Liver (tissue), 9 donors: ENCODE results near the gene TRMO. TPM values are rescaled to one million over a fixed set of nuclear protein-coding genes. Genes with fewer than 3 reads are reported as not detected.

Experiments used
- DNase-seq: peaks from one replicate; pipeline ENCODE4 v3.0.0-alpha.2; 2017; ENCODE audit warnings: low spot score
- H3K27ac ChIP-seq, 2 donors: one replicate each; pipeline ENCODE4 v1.7.0; 2013; ENCODE audit warnings: inconsistent platforms in 2 of 2, low read length in 2 of 2, control low read depth in 1 of 2, low read depth in 1 of 2, mild to moderate bottlenecking in 1 of 2
- H3K27me3 ChIP-seq, 4 donors: one replicate each; pipeline versions ENCODE4 v1.6.1 to v1.7.0; 2013; ENCODE audit warnings: low read length in 3 of 4, inconsistent platforms in 1 of 4, mild to moderate bottlenecking in 1 of 4, moderate library complexity in 1 of 4; ENCODE audit not compliant: control insufficient read depth in 4 of 4, insufficient read depth in 4 of 4
- H3K36me3 ChIP-seq, 4 donors: one replicate each; pipeline versions ENCODE4 v1.6.1 to v1.7.0; 2013; ENCODE audit warnings: low read length in 3 of 4, mild to moderate bottlenecking in 3 of 4, low read depth in 1 of 4, moderate library complexity in 1 of 4; ENCODE audit not compliant: control insufficient read depth in 4 of 4, insufficient read depth in 3 of 4
- H3K4me1 ChIP-seq, 4 donors: one replicate each; pipeline versions ENCODE4 v1.6.1 to v1.7.0; 2013; ENCODE audit warnings: low read length in 3 of 4, mild to moderate bottlenecking in 3 of 4, moderate library complexity in 1 of 4; ENCODE audit not compliant: control insufficient read depth in 4 of 4, insufficient read depth in 4 of 4
- H3K4me3 ChIP-seq, 3 donors: one replicate each; pipeline versions ENCODE4 v1.6.1 to v1.7.0; 2013; ENCODE audit warnings: low read length in 3 of 3, control low read depth in 1 of 3, low read depth in 1 of 3, mild to moderate bottlenecking in 1 of 3
- H3K9ac ChIP-seq, 2 donors: one replicate each; pipeline ENCODE4 v1.7.0; 2013; ENCODE audit warnings: low read length in 2 of 2, mild to moderate bottlenecking in 2 of 2, moderate library complexity in 2 of 2, control low read depth in 1 of 2, low read depth in 1 of 2
- H3K9me3 ChIP-seq, 4 donors: one replicate each; pipeline versions ENCODE4 v1.6.1 to v1.7.0; 2013; ENCODE audit warnings: low read length in 3 of 4; ENCODE audit not compliant: control insufficient read depth in 4 of 4
- ATF3 ChIP-seq: IDR thresholded peaks from 2 replicates; pipeline ENCODE4 v1.6.1; 2016; ENCODE audit warnings: antibody characterized with exemption
- CTCF ChIP-seq: fragments of 150-350 bp; IDR thresholded peaks from 2 replicates; pipeline ENCODE4 v1.5.1; 2017; ENCODE audit warnings: improper control_type of control experiment, low read depth, low read length; ENCODE audit not compliant: missing input control
- FOXA1 ChIP-seq: IDR thresholded peaks from 2 replicates; pipeline ENCODE4 v1.6.1; 2016; ENCODE audit warnings: antibody characterized with exemption
- FOXA2 ChIP-seq: IDR thresholded peaks from 2 replicates; pipeline ENCODE4 v1.6.1; 2016; ENCODE audit warnings: antibody characterized with exemption
- GABPA ChIP-seq, 2 donors: IDR thresholded peaks in 1 of 2; conservative IDR thresholded peaks in 1 of 2; 2 replicates each; pipeline ENCODE4 v1.6.1; 2016; ENCODE audit warnings: antibody characterized with exemption in 2 of 2, mild to moderate bottlenecking in 1 of 2, moderate library complexity in 1 of 2
- HNF4A ChIP-seq, 2 donors: conservative IDR thresholded peaks; 2 replicates each; pipeline ENCODE4 v1.6.1; 2016; ENCODE audit warnings: antibody characterized with exemption in 2 of 2, mild to moderate bottlenecking in 2 of 2
- HNF4G ChIP-seq: IDR thresholded peaks from 2 replicates; pipeline ENCODE4 v1.6.1; 2016; ENCODE audit warnings: antibody characterized with exemption
- JUND ChIP-seq, 2 donors: IDR thresholded peaks; 2 replicates each; pipeline ENCODE4 v1.6.1; 2016; ENCODE audit warnings: antibody characterized with exemption in 2 of 2
- MAX ChIP-seq: IDR thresholded peaks from 2 replicates; pipeline ENCODE4 v1.6.1; 2016; ENCODE audit warnings: antibody characterized with exemption
- NR2F2 ChIP-seq: IDR thresholded peaks from 2 replicates; pipeline ENCODE4 v1.6.1; 2016; ENCODE audit warnings: antibody characterized with exemption
- RAD21 ChIP-seq, 2 donors: IDR thresholded peaks; 2 replicates each; pipeline ENCODE4 v1.6.1; 2016; ENCODE audit warnings: antibody characterized with exemption in 2 of 2, mild to moderate bottlenecking in 2 of 2
- REST ChIP-seq: IDR thresholded peaks from 2 replicates; pipeline ENCODE4 v1.6.1; 2016; ENCODE audit warnings: antibody characterized with exemption, mild to moderate bottlenecking
- RXRA ChIP-seq, 2 donors: IDR thresholded peaks; 2 replicates each; pipeline ENCODE4 v1.6.1; 2017 to 2018; ENCODE audit warnings: antibody characterized with exemption in 2 of 2, mild to moderate bottlenecking in 1 of 2
- SP1 ChIP-seq: IDR thresholded peaks from 2 replicates; pipeline ENCODE4 v1.6.1; 2018; ENCODE audit warnings: antibody characterized with exemption, mild to moderate bottlenecking
- TAF1 ChIP-seq: conservative IDR thresholded peaks from 2 replicates; pipeline ENCODE4 v1.6.1; 2016; ENCODE audit warnings: antibody characterized with exemption, mild to moderate bottlenecking
- YY1 ChIP-seq: IDR thresholded peaks from 2 replicates; pipeline ENCODE4 v1.6.1; 2016; ENCODE audit warnings: antibody characterized with exemption, mild to moderate bottlenecking
- ZBTB33 ChIP-seq: IDR thresholded peaks from 2 replicates; pipeline ENCODE4 v1.6.1; 2016; ENCODE audit warnings: antibody characterized with exemption
- WGBS: extraction: QIAGEN DNeasy Blood & Tissue Kit; methylation state at CpG from one replicate; pipeline ENCODE4 v1.1.7; 2013; 5-methylcytosine and 5-hydroxymethylcytosine counted together
- polyA plus RNA-seq, 2 donors: library from polyadenylated mRNA; stranded (reverse) in 1 of 2; unstranded in 1 of 2; fragments of 200-250 nt in 1 of 2; fragments of >200 nt in 1 of 2; fragmentation: Nextera tagmentation in 1 of 2; extraction: Ambion mirVana in 1 of 2; gene quantifications; one replicate each; pipeline versions ENCODE4 v1.2.1 to v1.2.3, GENCODE V29; 2013 to 2015
- total RNA-seq, 2 donors: library from RNA; depleted of rRNA; stranded (reverse); fragments of >200 nt; gene quantifications; one replicate each; pipeline ENCODE4 v1.2.3, GENCODE V29; 2014
- donor health status: healthy.
- donor health status: healthy.
- donor health status: healthy.
- donor health status: healthy.
- donor health status: healthy.

Gene TRMO
- total and polyA plus RNA-seq, 4 donors = 7.0 to 13.2 (median 9.7) TPM

- 92% methylated on average over 5 of the region's 5 CpGs for WGBS
- no peak overlapping the region for H3K4me3 ChIP-seq
- H3K36me3 ChIP-seq = no peaks in the 10 kb centered on the region
- H3K4me1 ChIP-seq = no peaks in the 10 kb centered on the region
- no peaks in the 10 kb centered on the region for H3K9me3 ChIP-seq
- H3K27me3 ChIP-seq = no peaks in the 10 kb centered on the region
- TF ChIP-seq RXRA (IDR thresholded peaks at IDR 0.05) (no peak), MAX (no peak), REST (no peak), ATF3 (no peak), CTCF (no peak), ZBTB33 (no peak), GABPA (IDR thresholded peaks at IDR 0.05 in 1 of 2, conservative IDR thresholded peaks at IDR 0.05 in 1 of 2) (no peak), JUND (IDR thresholded peaks at IDR 0.05) (no peak), HNF4A (conservative IDR thresholded peaks at IDR 0.05) (no peak), TAF1 (no peak), FOXA2 (no peak), RAD21 (IDR thresholded peaks at IDR 0.05) (no peak), YY1 (no peak), SP1 (no peak), FOXA1 (no peak)
- no peak for DNase-seq
- no peak overlapping the region for H3K27ac ChIP-seq
- no peak overlapping the region for H3K9ac ChIP-seq
Measured at GRCh38 chr9:97875111-97875510, 47.2 kb downstream of the TRMO start.

- DNase-seq = no peak
- no peak overlapping the region for H3K9ac ChIP-seq
- H3K9me3 ChIP-seq = no peaks in the 10 kb centered on the region
- no peak overlapping the region for H3K4me3 ChIP-seq
- TF ChIP-seq FOXA1 (no peak), RXRA (IDR thresholded peaks at IDR 0.05) (no peak), JUND (IDR thresholded peaks at IDR 0.05) (no peak), TAF1 (no peak), GABPA (IDR thresholded peaks at IDR 0.05 in 1 of 2, conservative IDR thresholded peaks at IDR 0.05 in 1 of 2) (no peak), HNF4G (no peak), MAX (no peak), NR2F2 (no peak), SP1 (no peak), YY1 (no peak), ATF3 (no peak), ZBTB33 (no peak)
- no peaks in the 10 kb centered on the region for H3K4me1 ChIP-seq
- H3K36me3 ChIP-seq = no peaks in the 10 kb centered on the region
- H3K27me3 ChIP-seq = no peaks in the 10 kb centered on the region
- 77% methylated on average over 6 of the region's 6 CpGs for WGBS
- no peak overlapping the region for H3K27ac ChIP-seq
Measured at GRCh38 chr9:97874624-97875023, 47.7 kb downstream of the TRMO start.
